ENCODE results near the gene KRT16. TPM values are rescaled to one million over a fixed set of nuclear protein-coding genes. Genes with fewer than 3 reads are reported as not detected.
"Not testable (repeated sequence)": the region's sequence is repeated elsewhere in the genome, so short reads cannot be mapped to it uniquely, and the experiment has no call there.

Gene KRT16
- polyA plus RNA-seq, 12 donors = 0.90 to 3.9 (median 1.5) TPM; not detected in 9

DNA sequence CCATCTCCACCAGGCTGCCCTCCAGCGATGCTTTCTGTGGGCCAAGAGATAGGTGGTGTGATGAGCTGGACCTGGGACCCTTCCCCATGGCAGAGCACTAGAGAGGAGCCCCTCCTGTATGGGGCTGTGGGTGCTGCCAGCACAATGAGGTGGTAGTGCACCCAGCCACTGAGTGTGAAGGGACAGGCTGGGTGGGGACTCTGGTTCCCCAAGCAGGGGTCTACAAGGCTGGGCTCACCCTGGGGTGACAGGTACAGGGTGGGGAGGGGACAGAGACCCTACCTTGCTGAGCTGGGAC lies 15.5 kb upstream of the KRT16 start:
- not testable (repeated sequence) for DNase-seq

DNA sequence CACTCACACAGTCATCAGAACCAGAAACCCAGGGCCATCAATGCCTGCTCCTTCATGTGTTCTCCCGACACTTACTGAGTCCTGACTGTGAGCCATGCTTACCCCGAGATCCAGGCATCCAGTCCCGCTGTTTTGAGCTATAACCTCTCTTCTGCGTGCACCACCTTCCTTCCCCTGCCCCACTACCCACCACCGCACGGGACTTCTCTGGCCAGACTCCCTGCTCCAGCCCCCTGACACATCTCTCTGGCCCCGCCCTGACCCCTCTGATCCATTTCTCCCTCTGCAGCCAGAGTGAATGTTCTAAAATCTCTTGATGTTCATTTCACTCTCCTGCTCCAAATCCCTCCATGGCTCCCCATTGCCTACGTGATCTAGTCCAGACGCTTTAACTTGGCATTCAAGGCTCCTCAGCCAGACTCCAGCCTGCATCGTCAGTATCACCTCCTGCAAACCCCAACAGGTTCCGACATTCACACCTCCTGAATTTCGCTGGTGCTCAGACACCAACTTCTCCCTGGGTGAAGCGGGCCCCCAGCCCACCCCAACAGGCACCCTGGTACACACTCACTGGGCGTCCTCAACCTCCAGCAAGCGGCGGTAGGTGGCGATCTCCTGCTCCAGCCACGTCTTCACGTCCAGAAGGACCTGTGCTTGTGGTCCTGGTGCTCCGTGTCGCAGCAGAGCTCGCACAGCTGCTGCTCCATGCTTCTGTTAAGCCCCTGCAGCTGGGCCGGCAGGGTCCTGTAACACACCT lies 14.9 kb upstream of the KRT16 start:
- no peak for DNase-seq

DNA sequence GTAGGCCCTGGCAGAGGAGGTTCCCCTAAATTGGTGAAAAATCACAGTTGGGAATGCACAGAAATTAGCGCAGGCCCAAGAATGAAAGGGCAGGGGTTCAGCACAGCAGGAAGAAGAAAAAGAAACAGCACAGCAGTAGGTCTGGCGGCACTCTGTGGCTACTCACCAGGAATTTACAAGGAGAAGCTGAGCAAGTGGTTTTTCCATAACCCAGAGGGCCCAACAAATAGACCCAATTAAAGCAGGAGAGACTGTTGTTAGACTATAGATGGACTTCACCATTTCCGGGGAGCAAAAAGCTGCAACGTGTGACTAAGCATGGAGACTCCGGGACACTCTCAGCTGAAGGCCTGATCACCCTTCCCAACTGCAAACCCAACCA lies 14.3 kb upstream of the KRT16 start:
- DNase-seq = not testable (repeated sequence)

DNA sequence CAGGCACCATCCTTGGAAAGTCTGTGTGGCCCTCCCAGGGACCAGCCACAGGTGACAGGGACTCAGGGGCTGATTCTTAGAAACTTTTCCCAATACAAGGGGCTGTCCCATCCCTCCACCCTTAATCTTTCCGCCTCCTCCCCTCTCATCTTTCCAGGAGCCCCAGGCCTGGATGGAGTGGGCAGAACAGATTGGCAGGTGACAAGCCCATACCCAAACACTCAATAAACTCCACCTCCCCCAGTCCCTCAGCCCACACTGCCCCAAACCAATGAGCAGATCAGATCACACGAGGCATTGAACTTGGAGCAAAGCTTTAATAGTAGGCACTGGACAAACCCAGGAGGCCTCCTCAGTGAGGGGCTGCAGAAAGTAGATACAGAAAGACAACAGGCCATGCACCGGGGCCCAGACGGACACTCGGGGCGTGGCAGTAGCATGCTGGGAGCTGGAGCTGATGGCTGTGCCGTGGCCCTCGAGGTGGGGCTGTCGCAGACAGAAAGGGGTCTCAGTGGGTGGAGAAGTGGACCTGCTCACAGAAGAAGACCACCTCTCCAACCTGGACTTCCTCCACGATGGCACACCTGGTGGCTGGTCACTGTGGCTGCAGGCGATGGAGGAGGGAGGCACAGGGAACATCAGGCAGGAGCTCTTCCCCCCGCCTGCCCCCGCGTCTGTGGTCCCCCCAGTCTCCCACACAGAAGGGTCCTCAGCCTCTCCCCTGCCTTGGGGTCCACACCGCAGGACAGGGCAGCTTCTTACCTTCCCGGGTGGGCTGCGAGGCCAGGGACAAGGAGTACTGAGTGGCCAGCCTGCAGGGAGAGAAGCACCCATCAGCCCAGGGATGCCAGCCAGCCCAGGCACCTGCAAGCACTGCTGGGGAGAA lies 13.7 kb upstream of the KRT16 start:
- DNase-seq = not testable (repeated sequence)

DNA sequence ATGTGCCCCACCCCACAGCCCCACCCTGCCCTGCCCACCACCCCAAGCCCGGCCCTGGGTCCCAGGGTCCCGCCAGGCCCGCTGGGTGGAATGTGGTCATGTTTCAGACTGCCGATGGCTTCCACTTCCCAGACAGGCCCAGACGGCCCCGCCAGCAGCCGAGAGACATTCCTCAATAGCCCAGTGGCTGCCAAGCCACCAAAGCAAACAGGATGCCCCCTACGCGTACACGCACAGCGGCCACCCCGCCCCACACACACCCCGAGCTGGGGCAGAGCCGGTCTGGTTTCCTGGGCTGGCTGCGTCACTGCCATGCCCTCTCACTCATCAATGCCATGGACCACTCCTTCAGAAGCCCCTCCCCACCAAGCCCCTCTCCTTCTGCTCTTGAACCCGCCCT lies 13.0 kb upstream of the KRT16 start:
- no peak for DNase-seq

DNA sequence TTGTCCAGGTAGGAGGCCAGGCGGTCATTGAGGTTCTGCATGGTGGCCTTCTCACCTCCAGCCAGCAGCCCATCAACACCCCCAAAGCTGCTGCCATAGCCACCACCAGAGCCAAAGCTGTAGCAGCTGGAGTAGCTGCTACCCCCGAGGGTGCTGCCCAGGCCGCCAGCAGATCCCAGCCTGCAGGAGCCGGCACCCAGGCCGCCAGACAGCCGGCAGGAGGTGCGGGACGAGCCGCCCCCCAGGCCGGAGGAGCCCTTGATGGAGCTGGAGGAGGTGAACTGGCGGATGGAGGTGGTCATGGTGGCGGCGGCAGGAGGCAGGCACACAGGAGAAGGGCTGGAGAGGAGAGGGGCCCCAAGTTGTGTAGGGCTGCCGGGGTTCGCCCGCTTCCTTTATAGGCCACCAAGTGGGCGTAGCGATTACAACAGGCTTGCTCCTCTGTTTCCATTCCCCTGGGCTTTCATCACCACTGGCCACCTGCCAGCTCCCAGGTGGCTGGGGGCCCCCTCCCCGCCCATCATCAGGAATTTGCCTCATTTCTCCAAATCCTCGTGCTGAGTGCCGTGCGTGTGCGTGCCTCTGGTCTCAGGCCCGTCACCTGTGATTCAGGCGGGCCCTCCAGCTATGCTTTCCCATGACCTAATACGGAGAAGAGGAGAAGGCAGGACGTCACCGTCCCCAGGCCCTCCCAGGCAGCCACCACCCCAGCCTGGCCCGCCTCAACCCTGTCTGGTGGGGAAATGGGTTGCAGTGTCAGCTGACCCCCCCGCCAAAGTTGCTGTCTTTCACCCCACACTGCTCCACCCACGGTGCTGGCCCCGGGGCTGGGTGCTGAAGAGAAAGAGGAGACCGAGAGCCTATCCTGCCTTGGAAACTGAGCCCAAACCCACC lies 11.9 kb upstream of the KRT16 start, which contains the start of gene KRT17:
Gene KRT17 (minus strand): TSS at position 368 of the 894 bp plus-strand sequence. CDS start 66 bp downstream, at position 302.
- no peak for DNase-seq

DNA sequence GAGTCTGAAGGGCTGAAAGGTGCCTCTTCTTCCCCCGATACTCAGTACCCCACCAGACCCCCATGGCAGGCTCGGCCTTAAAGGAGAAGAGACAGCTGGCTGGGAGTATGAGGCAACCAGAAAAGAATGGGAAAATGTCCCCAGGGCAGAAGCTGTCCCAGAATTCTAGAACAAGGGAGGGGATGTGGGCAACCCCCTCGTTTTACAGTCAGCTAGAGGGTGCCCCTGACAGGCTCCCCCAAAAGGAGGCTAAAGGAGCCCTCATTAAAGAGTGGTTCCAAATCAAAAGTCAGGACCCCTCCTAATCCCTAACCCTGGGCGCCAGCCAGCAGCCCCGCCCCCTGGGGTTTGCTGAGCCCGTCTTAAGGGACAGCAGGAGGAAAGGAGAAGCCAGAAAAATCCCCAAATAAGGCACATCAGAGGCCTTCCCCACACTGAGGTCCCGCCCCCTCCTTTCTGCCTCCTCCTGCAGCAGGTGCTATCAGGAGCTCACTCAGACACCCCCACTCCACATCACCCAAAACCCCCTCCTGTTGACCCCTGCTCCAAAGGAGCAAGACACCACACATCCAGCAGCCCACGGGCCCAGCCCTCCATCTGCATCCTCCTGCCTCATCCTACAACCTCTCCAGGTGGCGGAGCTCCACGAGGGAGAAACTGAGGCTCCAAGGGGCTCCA lies 10.8 kb upstream of the KRT16 start:
- DNase-seq = not testable (repeated sequence)

DNA sequence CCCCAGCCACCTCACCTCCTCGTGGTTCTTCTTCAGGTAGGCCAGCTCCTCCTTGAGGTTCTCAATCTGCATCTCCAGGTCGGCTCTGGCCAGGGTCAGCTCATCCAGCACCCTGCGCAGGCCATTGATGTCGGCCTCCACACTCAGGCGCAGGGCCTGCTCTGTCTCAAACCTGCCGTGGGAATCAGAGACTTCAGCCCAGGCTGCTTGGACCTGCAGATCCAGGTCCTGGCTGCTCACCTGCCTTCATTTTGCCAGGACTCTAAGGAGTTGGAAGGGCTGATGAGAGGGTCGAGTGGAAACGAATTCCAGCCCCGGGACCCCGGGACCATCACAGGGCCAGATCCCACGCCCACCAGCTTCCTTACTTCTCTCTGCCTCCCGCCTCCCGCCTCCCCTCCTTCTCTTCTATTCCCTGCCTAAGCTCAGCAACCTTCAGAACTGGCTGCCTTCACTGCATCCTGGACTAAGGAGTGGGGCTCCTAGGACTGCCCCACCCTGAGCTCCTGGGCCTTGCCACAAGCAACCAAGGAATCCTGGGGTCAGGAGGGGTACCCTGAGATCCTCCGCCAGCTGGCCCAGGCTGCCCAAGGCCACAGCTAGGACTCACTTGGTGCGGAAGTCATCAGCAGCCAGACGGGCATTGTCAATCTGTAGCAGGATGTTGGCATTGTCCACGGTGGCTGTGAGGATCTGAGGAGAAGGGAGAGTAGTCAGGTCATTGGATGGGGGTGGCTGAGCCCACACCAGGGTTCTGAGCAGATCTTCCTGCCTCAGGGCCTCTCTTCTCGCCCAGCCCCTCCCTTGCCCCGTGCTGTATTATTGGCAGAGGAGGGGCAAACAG lies 10.0 kb upstream of the KRT16 start:
- not testable (repeated sequence) for DNase-seq

DNA sequence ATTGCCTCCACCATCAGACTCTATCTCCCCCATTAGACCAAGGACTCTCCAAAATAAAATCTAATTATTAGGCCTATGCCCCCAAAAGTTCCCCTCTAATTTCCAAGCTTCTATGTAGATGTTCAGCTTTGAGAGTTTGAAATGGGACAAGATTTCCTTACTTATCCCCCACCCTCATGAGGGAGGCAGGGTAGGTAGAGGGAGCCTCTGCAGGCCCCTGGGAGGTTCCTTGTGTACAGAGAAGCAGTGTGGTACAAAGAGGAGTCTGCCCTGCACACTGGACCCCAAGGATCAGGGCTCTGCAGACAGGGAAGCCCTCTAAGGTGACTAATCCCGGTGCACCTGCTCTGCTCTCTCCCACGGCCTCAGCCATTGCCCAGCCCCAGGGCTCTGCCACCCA lies 9.3 kb upstream of the KRT16 start:
- DNase-seq = no peak

DNA sequence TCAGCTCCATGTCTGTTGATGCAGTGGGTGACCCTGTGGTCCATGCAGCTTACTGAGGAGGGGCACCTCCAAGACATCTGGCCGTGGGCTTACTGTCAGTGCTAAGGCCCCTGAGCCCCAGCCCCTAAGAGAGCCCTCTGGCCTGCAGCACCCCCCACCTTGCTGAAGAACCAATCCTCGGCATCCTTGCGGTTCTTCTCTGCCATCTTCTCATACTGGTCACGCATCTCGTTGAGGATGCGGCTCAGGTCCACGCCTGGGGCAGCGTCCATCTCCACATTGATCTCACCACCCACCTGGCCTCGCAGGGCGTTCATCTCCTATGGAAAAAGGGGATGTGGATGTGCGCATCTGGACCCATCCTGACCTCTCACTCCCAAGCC lies 8.9 kb upstream of the KRT16 start:
- not testable (repeated sequence) for DNase-seq

DNA sequence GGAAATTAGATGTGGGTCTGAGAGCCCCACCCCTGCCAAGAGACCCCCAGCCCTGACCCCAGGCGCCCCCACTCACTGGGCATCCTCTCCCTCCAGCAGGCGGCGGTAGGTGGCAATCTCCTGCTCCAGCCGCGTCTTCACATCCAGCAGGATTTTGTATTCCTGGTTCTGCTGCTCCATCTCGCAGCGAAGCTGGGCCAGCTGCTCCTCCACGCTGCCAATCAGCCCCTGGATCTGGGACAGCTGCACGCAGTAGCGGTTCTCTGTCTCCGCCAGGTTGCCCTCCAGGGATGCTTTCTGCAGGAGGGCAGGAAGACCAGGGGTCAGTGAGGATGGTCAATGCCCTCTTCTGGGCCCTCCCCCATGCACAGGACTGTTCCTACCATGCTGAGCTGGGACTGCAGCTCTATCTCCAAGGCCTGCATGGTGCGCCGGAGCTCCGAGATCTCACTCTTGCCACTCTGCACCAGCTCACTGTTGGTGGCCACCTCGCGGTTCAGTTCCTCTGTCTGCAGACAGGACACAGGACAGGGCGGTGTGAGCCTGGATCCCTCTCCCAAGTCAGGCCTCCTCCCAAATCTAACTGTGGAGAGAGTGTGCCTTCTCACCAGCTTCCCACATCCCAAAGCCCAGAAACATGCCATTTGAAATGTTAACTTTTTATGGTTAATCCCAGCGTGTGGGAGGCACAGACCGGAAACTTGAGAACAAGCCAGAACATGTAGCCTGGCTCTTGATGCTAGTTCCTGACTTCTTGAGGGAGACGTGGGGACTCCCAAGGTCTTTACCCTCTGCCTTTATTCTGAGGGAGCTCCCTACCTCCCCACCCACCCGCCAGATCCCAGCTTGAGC lies 8.2 kb upstream of the KRT16 start:
- no peak for DNase-seq

DNA sequence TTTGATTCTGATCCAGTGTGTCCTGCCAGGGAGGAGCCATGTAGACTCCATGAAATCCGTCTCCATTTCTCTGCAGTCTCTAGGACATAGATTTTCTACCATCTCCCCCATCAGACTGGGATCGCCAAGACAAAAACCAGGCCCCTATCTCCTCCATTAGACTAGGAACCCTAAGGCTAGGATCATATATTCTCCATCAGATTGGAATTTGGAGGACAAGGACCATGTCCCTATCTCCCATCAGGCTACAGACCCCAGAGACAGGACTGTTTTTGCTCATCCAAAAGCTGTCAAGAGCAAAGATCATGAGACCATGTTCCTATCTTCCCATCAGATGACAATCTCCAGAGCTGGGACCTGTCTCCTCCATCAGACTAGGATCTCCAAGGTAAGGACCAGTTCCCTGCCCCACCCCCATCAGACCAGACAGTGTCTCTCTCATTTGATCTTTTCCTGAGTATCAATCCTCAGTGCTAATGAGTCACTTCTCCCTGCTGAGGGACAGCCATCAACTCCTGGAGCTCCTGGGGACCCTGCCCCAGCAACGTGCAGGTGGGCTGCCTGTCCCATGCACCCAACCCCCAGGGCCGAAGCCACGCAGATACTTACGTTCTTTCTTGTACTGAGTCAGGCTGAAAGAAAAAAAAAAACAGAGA lies 7.5 kb upstream of the KRT16 start:
- not testable (repeated sequence) for DNase-seq

DNA sequence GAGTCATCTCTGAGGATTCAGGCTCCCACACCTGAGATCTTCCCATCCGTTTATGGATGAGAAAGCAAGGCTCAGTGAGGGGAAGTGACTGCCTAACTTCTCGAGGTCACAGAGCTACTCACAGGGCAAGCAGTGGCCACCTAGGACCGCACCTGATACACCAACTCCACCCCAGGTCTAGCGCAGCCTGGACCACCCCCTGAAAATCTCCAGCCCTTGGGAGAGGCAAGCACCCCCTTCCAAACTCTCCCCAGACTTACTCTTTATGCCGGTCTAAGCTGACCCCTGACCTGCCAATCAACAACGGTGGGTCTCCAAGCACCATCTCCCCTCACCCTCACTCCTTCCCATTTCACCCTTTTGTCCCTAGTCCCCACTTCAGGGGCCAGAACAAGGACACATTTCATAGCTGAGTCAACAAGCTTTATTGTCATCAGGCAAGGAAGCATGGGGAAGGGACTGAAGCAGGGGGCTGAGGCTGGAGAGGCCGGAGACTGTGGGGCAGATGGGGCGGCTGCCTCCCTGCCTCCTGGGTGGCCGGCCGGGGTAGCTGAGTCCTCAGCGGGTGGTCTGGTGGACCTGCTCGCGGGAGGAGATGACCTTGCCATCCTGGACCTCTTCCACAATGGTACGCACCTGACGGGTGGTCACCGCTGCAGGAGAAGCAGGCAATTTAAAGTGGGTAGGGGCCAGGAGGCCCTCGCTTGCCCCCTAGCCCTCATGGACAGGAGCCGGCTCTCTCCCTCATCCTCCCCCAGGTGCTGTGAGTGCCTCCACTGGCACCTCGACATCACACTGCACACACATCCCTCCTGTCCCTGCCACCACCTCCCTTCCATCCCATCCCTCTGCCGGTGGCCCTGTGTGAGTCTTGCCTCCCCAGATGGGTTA lies 6.7 kb upstream of the KRT16 start:
- DNase-seq = no peak

DNA sequence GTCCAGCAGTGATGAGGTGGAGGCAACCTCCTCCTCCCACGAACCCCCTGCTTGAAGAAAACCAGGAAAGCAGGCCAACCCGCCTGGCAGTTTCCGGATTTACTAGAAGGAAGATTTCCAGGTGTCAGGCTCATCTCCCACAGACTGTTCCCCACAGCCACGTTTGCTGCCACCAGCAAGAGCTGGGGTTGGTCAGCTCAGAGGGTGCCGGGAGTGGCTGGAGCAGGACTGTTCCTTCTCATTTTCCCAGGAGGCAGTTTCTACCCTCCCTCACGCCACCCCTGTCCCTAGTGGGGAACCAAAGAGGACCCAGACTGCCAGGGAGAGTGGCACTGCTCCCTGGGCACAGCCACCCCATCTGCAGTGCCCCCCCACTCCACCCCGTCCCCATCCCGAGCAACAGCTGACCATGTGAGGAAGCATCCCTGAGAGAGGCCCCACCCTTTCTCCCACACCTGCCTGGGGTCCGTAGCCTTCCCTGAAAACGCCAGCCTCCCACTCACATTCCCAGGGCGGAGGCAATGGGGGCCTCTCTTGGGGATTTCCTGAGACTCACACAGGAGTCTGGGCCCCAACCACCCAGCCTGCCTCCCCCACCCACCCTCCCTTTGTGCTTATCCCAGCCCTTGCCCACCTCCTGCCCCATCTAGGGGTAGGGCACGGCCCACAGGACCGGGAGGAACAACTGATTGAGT lies 5.9 kb upstream of the KRT16 start:
- no peak for DNase-seq

DNA sequence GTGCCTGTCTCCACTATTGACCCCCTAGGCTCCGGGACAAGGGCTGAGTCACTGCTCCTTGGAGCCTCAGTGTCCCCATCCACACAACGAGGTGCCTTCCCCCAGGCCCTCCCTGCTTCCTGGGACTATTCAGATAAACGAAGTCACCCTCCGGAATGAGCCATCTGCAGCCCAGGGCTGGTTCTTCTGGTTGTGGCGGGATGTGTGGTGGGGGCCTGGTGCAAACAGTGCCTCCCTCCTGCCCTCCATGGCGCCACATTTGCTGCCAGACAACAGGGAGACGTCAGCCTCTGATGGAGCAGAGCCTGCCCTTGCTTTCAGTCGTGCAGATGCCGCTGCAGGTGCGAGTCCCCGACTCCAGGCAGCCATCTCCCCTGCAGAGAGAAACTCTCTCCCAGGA lies 5.1 kb upstream of the KRT16 start:
- no peak for DNase-seq

DNA sequence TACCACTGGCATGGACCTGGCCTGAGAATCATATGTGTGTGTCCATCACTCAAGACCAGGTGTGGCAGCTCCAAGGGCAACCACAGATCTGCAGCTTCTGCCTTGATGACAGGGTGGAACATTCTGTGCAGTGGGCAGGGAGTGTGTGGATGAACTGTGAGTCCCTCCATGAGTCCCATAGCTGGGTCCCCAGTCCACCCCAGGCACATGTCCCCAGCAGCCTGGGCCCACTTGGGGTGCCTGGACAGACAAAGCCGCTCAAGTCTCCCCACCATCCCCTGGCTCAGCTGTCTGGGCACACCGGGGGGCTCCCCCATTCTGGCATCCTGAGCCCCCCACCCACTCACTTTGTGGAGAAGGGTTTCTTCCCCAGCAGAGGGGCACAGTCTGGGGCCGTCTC lies 4.6 kb upstream of the KRT16 start:
- DNase-seq = no peak

DNA sequence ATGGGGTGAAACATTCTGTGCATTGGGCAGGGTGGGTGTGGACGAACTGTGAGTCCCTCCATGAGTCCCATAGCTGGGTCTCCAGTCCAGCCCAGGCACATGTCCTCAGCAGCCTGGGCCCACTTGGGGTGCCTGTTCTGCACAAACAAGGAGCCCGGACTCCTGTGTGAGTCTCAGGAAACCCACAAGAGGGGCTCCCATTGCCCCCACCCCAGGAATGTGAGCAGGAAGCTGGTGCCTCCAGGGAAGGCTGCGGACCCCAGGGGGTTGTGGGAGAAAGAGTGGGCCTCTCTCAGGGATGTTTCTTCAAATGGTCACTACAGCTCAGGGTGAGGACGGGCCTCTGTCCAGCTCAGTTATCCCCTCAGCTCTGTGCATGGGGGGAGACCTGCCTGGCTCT lies 3.9 kb upstream of the KRT16 start:
- not testable (repeated sequence) for DNase-seq

Data from muscle of arm (tissue), 12 donors.